NCI-H748 treated with DMSO at 0.1 percent for 48 hours (cell line): Measurements from ENCODE around the gene PGM5.
"Not testable (repeated sequence)": the region's sequence is repeated elsewhere in the genome, so short reads cannot be mapped to it uniquely, and the experiment has no call there.

Experiments used
- DNase-seq: peaks from one replicate; lab custom pipeline; 2025; lab: John Stamatoyannopoulos, UW

Gene PGM5

GRCh38 chr9:68377723-68378122, 21.3 kb downstream of the PGM5 start:
- DNase-seq, result not testable (repeated sequence)

- DNase-seq, result not testable (repeated sequence)
Measured at GRCh38 chr9:68383894-68384293, 27.5 kb downstream of the PGM5 start.

GRCh38 chr9:68389558-68389957, 33.1 kb downstream of the PGM5 start:
- not testable (repeated sequence) for DNase-seq

- DNase-seq, result not testable (repeated sequence)
Measured at GRCh38 chr9:68390737-68391136, 34.3 kb downstream of the PGM5 start.

- DNase-seq, result not testable (repeated sequence)
Measured at GRCh38 chr9:68396411-68397094, 40.1 kb downstream of the PGM5 start.

GRCh38 chr9:68397095-68397423, 40.6 kb downstream of the PGM5 start:
- not testable (repeated sequence) for DNase-seq

GRCh38 chr9:68397796-68398195, 41.4 kb downstream of the PGM5 start:
- not testable (repeated sequence) for DNase-seq

- not testable (repeated sequence) for DNase-seq
Measured at GRCh38 chr9:68398324-68398723, 41.9 kb downstream of the PGM5 start.

- not testable (repeated sequence) for DNase-seq
Measured at GRCh38 chr9:68404421-68405185, 48.2 kb downstream of the PGM5 start.

GRCh38 chr9:68411865-68412264, 55.5 kb downstream of the PGM5 start:
- DNase-seq, result not testable (repeated sequence)

GRCh38 chr9:68412754-68413153, 56.3 kb downstream of the PGM5 start:
- DNase-seq, result not testable (repeated sequence)

GRCh38 chr9:68415065-68415464, 58.7 kb downstream of the PGM5 start:
- DNase-seq, result not testable (repeated sequence)

GRCh38 chr9:68416936-68417564, 60.6 kb downstream of the PGM5 start:
- DNase-seq, result no peak

GRCh38 chr9:68417762-68418161, 61.4 kb downstream of the PGM5 start:
- DNase-seq, result no peak

- no peak for DNase-seq
Measured at GRCh38 chr9:68418259-68418845, 61.9 kb downstream of the PGM5 start.

GRCh38 chr9:68419901-68420300, 63.5 kb downstream of the PGM5 start:
- DNase-seq, result no peak

GRCh38 chr9:68426755-68427154, 70.3 kb downstream of the PGM5 start:
- no peak for DNase-seq

GRCh38 chr9:68427216-68427977, 71.0 kb downstream of the PGM5 start:
- DNase-seq, result no peak

GRCh38 chr9:68428481-68428880, 72.1 kb downstream of the PGM5 start:
- DNase-seq, result no peak

- no peak for DNase-seq
Measured at GRCh38 chr9:68429631-68430030, 73.2 kb downstream of the PGM5 start.

GRCh38 chr9:68431307-68431706, 74.9 kb downstream of the PGM5 start:
- DNase-seq, result no peak
